Astrocyte of the cerebellum (primary cell): ENCODE data around the gene EML1.

Experiments
- DNase-seq: peaks from one replicate; pipeline ENCODE4 v3.0.0-alpha.2; 2011; ENCODE audit warnings: low read depth
- H3K4me3 ChIP-seq: 2 replicates; pipeline ENCODE4 v1.5.1; 2011; ENCODE audit warnings: mild to moderate bottlenecking, low read depth, low read length, moderate library complexity
- CTCF ChIP-seq: IDR thresholded peaks from 2 replicates; pipeline ENCODE4 v1.5.1; 2012; ENCODE audit warnings: low read length, low read depth, moderate library complexity, mild to moderate bottlenecking; ENCODE audit errors: missing control alignments
- in situ Hi-C: cut with HindIII; loops from 2 replicates; pipeline ENCODE4 v1.10.0; 2017; ENCODE audit warnings: low sequenced_read_pairs

EML1 gene

GRCh38 chr14:99803106-99803775 is 10.0 kb downstream of the EML1 start:
- DNase-seq = no peak
- no peak overlapping the region for H3K4me3 ChIP-seq
- no peak for TF ChIP-seq CTCF
- in situ Hi-C loops = no loop called here

- in situ Hi-C loops = no loop called here
- no peak for DNase-seq
- TF ChIP-seq CTCF = no peak
Observed at GRCh38 chr14:99803803-99804202, 10.6 kb downstream of the EML1 start.

GRCh38 chr14:99805757-99806439 is 12.7 kb downstream of the EML1 start:
- TF ChIP-seq CTCF = no peak
- DNase-seq = no peak
- no peak overlapping the region for H3K4me3 ChIP-seq
- in situ Hi-C loops = no loop called here

More at GRCh38 chr14:99803803-99804202, 10.6 kb downstream of the EML1 start:
- no peak overlapping the region for H3K4me3 ChIP-seq

GRCh38 chr14:99806836-99807235 is 13.6 kb downstream of the EML1 start:
- in situ Hi-C loops = no loop called here
- TF ChIP-seq CTCF = no peak
- DNase-seq = no peak
- no peak overlapping the region for H3K4me3 ChIP-seq

- TF ChIP-seq CTCF = peak; percentile 17
- in situ Hi-C loops = no loop called here
- peak; percentile 38 for DNase-seq
- H3K4me3 ChIP-seq = no peak overlapping the region
Observed at GRCh38 chr14:99807413-99808153, 14.4 kb downstream of the EML1 start.

- H3K4me3 ChIP-seq = no peak overlapping the region
- TF ChIP-seq CTCF = no peak
- DNase-seq = no peak
- in situ Hi-C loops = no loop called here
Observed at GRCh38 chr14:99808154-99808505, 14.9 kb downstream of the EML1 start.
